Upper lobe of left lung (tissue), 6 donors: ENCODE data around the gene DPYD. TPM values are rescaled to one million over a fixed set of nuclear protein-coding genes. Genes with fewer than 3 reads are reported as not detected.

Experiments
- ATAC-seq, 2 donors: fragments of 200-7000 bp; cut with Tn5 transposase; one replicate each; pipeline ENCODE4 v1.9.1; 2022; ENCODE audit warnings: mild to moderate bottlenecking in 2 of 2, moderate library complexity in 2 of 2; ENCODE audit not compliant: low FRiP score in 2 of 2
- DNase-seq, 2 donors: peaks; one replicate each; pipeline ENCODE4 v3.0.0-alpha.2; 2019 to 2020
- H3K27ac ChIP-seq, 4 donors: fragments of 200-600 bp; sonication (generic); one replicate each; pipeline ENCODE4 v1.5.1; 2016 to 2019
- H3K27me3 ChIP-seq, 4 donors: fragments of 200-600 bp; sonication (generic); one replicate each; pipeline ENCODE4 v1.5.1; 2017 to 2019
- H3K36me3 ChIP-seq, 4 donors: fragments of 200-600 bp; sonication (generic); one replicate each; pipeline ENCODE4 v1.5.1; 2016 to 2019
- H3K4me1 ChIP-seq, 4 donors: fragments of 200-600 bp; sonication (generic); one replicate each; pipeline ENCODE4 v1.5.1; 2018 to 2019
- H3K4me3 ChIP-seq, 4 donors: fragments of 200-600 bp; sonication (generic); one replicate each; pipeline ENCODE4 v1.5.1; 2017 to 2019; ENCODE audit warnings: mild to moderate bottlenecking in 2 of 4, moderate library complexity in 1 of 4
- H3K9me3 ChIP-seq, 4 donors: fragments of 200-600 bp; sonication (generic); one replicate each; pipeline ENCODE4 v1.5.1; 2018 to 2019
- EP300 ChIP-seq, 4 donors: sonication (generic); formaldehyde crosslinking; IDR thresholded peaks; one replicate each; pipeline ENCODE4 v1.5.1; 2017; ENCODE audit warnings: antibody characterized with exemption in 4 of 4, control low read depth in 2 of 4
- POLR2A ChIP-seq, 4 donors: fragments of 450-650 bp; IDR thresholded peaks; one replicate each; pipeline ENCODE4 v1.5.1; 2016 to 2017; ENCODE audit warnings: antibody characterized with exemption in 4 of 4, mild to moderate bottlenecking in 2 of 4
- POLR2AphosphoS5 ChIP-seq, 2 donors: sonication (generic); formaldehyde crosslinking; IDR thresholded peaks; one replicate each; pipeline ENCODE4 v1.5.1; 2017; ENCODE audit warnings: antibody characterized with exemption in 2 of 2
- WGBS, 2 donors: methylation state at CpG; one replicate each; pipeline ENCODE4 v1.1.5; 2017 to 2018; 5-methylcytosine and 5-hydroxymethylcytosine counted together
- total RNA-seq, 6 donors: library from RNA; depleted of rRNA in 4 of 6; stranded (reverse); fragments of >200 nt in 4 of 6; gene quantifications; one replicate each; pipeline versions ENCODE4 v1.1.0 to v1.2.1, GENCODE V29; 2016 to 2021
- TF ChIP-seq, protein P1 (sequence below), 6 experiments: fragments of 450-650 bp in 4 of 6; fragments of 200-600 bp in 2 of 6; sonication (generic) in 2 of 6; IDR thresholded peaks; one replicate each; pipeline ENCODE4 v1.5.1; 2016 to 2019; ENCODE audit warnings: antibody characterized with exemption in 6 of 6
- donor health status: DM: no; HTN: no; CAD: no; lungs with moderate emphysema.
- donor health status: DM: no; HTN: yes; CAD: no; lungs with severe emphysema.

The DPYD gene
- total RNA-seq, 6 donors from 2014 or later, result 60.9 to 106 (median 79.7) TPM

DNA sequence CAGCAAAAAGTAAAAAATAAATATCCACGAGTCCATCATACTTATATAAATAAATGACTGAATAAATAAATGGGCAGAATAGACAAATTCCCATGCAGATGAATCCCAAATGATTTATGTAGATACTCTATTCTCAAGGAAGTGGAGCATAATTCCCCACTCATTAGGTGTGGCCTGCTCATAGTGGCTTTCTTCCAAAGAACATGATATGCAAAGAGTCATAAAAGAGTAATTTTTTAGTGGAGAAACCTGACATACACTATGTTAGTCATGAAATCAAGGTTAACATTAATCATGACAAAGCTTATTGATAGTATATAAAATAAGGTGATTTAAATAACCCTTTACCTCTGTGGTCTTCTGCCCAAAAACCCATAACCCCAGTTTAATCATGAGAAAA lies 298.9 kb downstream of the DPYD start:
- no peak overlapping the region for H3K27ac ChIP-seq
- 56 to 71% methylated on average over 1 of the region's 1 CpG for WGBS, 2 donors
- peaks cover 6 to 12% (median 9%) of the 10 kb centered on the region in 4 donors for H3K4me1 ChIP-seq
- H3K4me3 ChIP-seq, result no peak overlapping the region
- DNase-seq (no peak), ATAC-seq (no peak)
- no peaks in the 10 kb centered on the region for H3K27me3 ChIP-seq
- no peak for TF ChIP-seq POLR2A (IDR thresholded peaks at IDR 0.05)
- no peak for TF ChIP-seq POLR2AphosphoS5 (IDR thresholded peaks at IDR 0.05)
- TF ChIP-seq EP300 (IDR thresholded peaks at IDR 0.05), result no peak
- TF ChIP-seq, protein P1, sequence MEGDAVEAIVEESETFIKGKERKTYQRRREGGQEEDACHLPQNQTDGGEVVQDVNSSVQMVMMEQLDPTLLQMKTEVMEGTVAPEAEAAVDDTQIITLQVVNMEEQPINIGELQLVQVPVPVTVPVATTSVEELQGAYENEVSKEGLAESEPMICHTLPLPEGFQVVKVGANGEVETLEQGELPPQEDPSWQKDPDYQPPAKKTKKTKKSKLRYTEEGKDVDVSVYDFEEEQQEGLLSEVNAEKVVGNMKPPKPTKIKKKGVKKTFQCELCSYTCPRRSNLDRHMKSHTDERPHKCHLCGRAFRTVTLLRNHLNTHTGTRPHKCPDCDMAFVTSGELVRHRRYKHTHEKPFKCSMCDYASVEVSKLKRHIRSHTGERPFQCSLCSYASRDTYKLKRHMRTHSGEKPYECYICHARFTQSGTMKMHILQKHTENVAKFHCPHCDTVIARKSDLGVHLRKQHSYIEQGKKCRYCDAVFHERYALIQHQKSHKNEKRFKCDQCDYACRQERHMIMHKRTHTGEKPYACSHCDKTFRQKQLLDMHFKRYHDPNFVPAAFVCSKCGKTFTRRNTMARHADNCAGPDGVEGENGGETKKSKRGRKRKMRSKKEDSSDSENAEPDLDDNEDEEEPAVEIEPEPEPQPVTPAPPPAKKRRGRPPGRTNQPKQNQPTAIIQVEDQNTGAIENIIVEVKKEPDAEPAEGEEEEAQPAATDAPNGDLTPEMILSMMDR (IDR thresholded peaks at IDR 0.05), result no peak
- H3K36me3 ChIP-seq, result no peaks in the 10 kb centered on the region
- H3K9me3 ChIP-seq, result no peaks in the 10 kb centered on the region

DNA sequence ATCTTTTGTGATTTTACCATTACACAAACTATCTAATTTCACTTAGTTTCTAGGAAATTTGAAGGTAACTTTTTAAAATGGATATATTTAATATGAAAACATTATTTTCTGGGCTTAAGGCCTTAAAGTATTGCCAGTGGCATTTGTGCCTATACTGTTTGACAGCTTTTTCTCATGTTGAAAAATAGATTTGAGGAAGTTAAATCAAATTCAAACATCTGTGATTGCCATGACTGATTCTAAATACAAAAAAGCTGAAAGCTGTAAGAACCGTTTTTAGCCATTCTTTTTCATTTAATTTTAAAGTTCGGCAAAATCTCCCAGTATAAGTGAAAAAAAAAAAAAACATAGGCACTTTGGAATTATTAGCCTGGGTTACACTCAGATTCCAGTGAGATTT lies 301.1 kb downstream of the DPYD start:
- DNase-seq (no peak), ATAC-seq (no peak)
- H3K27ac ChIP-seq, result no peak overlapping the region
- H3K27me3 ChIP-seq, result no peaks in the 10 kb centered on the region
- no peaks in the 10 kb centered on the region for H3K9me3 ChIP-seq
- WGBS, 2 donors, result 82 to 95% methylated on average over 2 of the region's 2 CpGs
- no peak for TF ChIP-seq POLR2AphosphoS5 (IDR thresholded peaks at IDR 0.05)
- TF ChIP-seq, protein P1 (IDR thresholded peaks at IDR 0.05), result no peak
- TF ChIP-seq EP300 (IDR thresholded peaks at IDR 0.05), result no peak
- no peak for TF ChIP-seq POLR2A (IDR thresholded peaks at IDR 0.05)
- H3K4me1 ChIP-seq, result peaks cover 6 to 12% (median 9%) of the 10 kb centered on the region in 4 donors
- H3K36me3 ChIP-seq, result no peaks in the 10 kb centered on the region
- H3K4me3 ChIP-seq, result no peak overlapping the region

DNA sequence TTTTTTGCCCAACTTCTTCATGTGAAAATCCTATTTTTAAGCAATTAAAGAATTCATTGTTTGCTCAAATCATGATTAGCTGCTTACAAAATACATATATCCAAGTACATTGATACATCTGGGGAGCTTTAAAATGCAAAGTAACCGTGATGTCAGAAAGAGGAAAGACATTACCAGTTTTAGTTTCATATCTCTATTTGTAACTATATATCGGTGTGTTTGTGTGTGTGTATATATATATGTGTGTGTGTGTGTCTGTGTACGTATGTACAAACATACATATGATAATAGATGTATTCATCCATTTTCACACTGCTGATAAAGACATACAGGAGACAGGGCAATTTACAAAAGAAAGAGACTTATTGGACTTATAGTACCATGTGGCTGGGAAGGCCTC lies 310.1 kb downstream of the DPYD start:
- H3K9me3 ChIP-seq, result no peaks in the 10 kb centered on the region
- TF ChIP-seq POLR2AphosphoS5 (IDR thresholded peaks at IDR 0.05) (no peak), POLR2A (IDR thresholded peaks at IDR 0.05) (no peak), EP300 (IDR thresholded peaks at IDR 0.05) (no peak)
- TF ChIP-seq, protein P1 (IDR thresholded peaks at IDR 0.05), result no peak
- ATAC-seq, result no peak
- no peak for DNase-seq
- H3K27ac ChIP-seq, result no peak overlapping the region
- no peak overlapping the region for H3K4me3 ChIP-seq
- WGBS, 2 donors, result 82 to 86% methylated on average over 3 of the region's 3 CpGs
- no peaks in the 10 kb centered on the region for H3K4me1 ChIP-seq
- no peaks in the 10 kb centered on the region for H3K36me3 ChIP-seq
- no peaks in the 10 kb centered on the region for H3K27me3 ChIP-seq

DNA sequence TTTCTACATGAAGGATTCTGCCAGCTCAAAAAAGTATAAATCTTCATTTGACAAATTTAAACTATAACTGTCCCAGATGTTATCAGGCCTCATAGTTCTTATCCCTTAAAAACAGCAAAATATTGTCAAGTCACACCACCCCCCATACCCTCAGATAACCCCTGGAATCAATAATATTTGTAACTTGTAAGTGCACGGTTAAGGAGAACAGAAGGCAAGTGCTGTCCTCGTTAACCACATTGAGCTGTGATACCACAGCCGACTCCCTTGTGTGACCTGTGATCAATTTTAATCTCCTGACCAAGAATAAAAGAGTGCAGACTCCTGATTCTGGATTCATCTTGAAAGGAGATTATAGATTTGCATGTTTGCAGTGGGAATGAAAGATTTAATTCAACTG lies 310.7 kb downstream of the DPYD start:
- Histone ChIP-seq H3K27me3 (no peaks in the 10 kb centered on the region), H3K36me3 (no peaks in the 10 kb centered on the region), H3K4me3 (no peak overlapping the region), H3K27ac (no peak overlapping the region), H3K9me3 (no peaks in the 10 kb centered on the region), H3K4me1 (no peaks in the 10 kb centered on the region)
- 70 to 95% methylated on average over 3 of the region's 3 CpGs for WGBS, 2 donors
- ATAC-seq (no peak), DNase-seq (no peak)
- TF ChIP-seq EP300 (IDR thresholded peaks at IDR 0.05) (no peak), POLR2A (IDR thresholded peaks at IDR 0.05) (no peak), POLR2AphosphoS5 (IDR thresholded peaks at IDR 0.05) (no peak)
- TF ChIP-seq, protein P1 (IDR thresholded peaks at IDR 0.05), result no peak

DNA sequence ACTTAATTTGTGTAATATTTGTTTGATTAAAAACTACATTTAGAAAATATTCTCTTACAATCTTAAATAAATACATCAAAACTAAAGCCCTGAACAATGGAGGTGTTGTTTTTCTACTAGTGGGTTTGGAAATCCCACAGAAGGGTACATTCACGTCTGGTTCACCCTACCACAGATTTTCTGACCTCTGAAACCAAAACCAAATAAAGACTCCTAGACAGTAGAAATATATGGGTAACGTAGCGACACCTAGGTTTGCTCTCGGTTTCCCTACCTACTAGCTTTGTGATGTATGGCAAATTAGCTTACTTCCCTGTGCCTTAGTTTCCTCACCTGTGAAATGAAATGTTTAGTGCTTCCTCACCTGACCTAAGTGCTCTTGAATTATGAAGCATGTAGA lies 312.6 kb downstream of the DPYD start:
- Histone ChIP-seq H3K27me3 (no peaks in the 10 kb centered on the region), H3K27ac (no peak overlapping the region), H3K4me1 (no peaks in the 10 kb centered on the region), H3K4me3 (no peak overlapping the region), H3K9me3 (no peaks in the 10 kb centered on the region), H3K36me3 (no peaks in the 10 kb centered on the region)
- 88 to 96% methylated on average over 4 of the region's 4 CpGs for WGBS, 2 donors
- DNase-seq, result no peak
- no peak for ATAC-seq
- TF ChIP-seq EP300 (IDR thresholded peaks at IDR 0.05) (no peak), POLR2AphosphoS5 (IDR thresholded peaks at IDR 0.05) (no peak), POLR2A (IDR thresholded peaks at IDR 0.05) (no peak)
- TF ChIP-seq, protein P1 (IDR thresholded peaks at IDR 0.05), result no peak
